ENCODE results near the gene CYP19A1. TPM values are rescaled to one million over a fixed set of nuclear protein-coding genes. Genes with fewer than 3 reads are reported as not detected.

CYP19A1 gene
- total RNA-seq, 1 donor from 2014 or later, result not detected

Other genes with a start within 250 kb of the CYP19A1 start
- gene TNFAIP8L3, start 243.7 kb downstream of the CYP19A1 start, total RNA-seq, result 1.1 TPM
- 0.60 TPM for gene GLDN, start 3.1 kb upstream of the CYP19A1 start, total RNA-seq

Data from left lobe of liver (tissue), 1 donor.